GM10847 (cell line): ENCODE results near the gene KBTBD8.

Experiments
- POLR2A ChIP-seq: IDR thresholded peaks from 2 replicates; pipeline ENCODE4 v1.6.1; 2011; ENCODE audit not compliant: insufficient read length; ENCODE audit errors: extremely low read depth

The KBTBD8 gene

GRCh38 chr3:66989860-66990696 lies 8.0 kb upstream of the KBTBD8 start:
- no peak for TF ChIP-seq POLR2A

- TF ChIP-seq POLR2A = no peak
Observed at GRCh38 chr3:66991459-66991858, 6.6 kb upstream of the KBTBD8 start.

- no peak for TF ChIP-seq POLR2A
Observed at GRCh38 chr3:66993082-66993481, 5.0 kb upstream of the KBTBD8 start.

GRCh38 chr3:66994588-66994987 lies 3.5 kb upstream of the KBTBD8 start:
- no peak for TF ChIP-seq POLR2A

GRCh38 chr3:66996696-66997095 lies 1.4 kb upstream of the KBTBD8 start:
- TF ChIP-seq POLR2A = no peak

- TF ChIP-seq POLR2A = no peak
Observed at GRCh38 chr3:66997560-66998112, 471 bp upstream of the KBTBD8 start.

GRCh38 chr3:66998904-66999235 lies 763 bp downstream of the KBTBD8 start:
- TF ChIP-seq POLR2A = no peak

- no peak for TF ChIP-seq POLR2A
Observed at GRCh38 chr3:67000009-67000408, 1.9 kb downstream of the KBTBD8 start.

- TF ChIP-seq POLR2A = no peak
Observed at GRCh38 chr3:67001086-67001861, 3.2 kb downstream of the KBTBD8 start.

GRCh38 chr3:67005974-67006373 lies 7.9 kb downstream of the KBTBD8 start:
- TF ChIP-seq POLR2A = no peak

- TF ChIP-seq POLR2A = no peak
Observed at GRCh38 chr3:67006460-67006859, 8.4 kb downstream of the KBTBD8 start.

- no peak for TF ChIP-seq POLR2A
Observed at GRCh38 chr3:67008388-67008787, 10.3 kb downstream of the KBTBD8 start.

GRCh38 chr3:67009716-67010115 lies 11.6 kb downstream of the KBTBD8 start:
- no peak for TF ChIP-seq POLR2A

- TF ChIP-seq POLR2A = no peak
Observed at GRCh38 chr3:67011414-67012131, 13.5 kb downstream of the KBTBD8 start.

GRCh38 chr3:67012564-67012963 lies 14.5 kb downstream of the KBTBD8 start:
- no peak for TF ChIP-seq POLR2A
